WTC11 (cell line): ENCODE data around the gene TKTL1.

Experiments used
- MAX ChIP-seq: sonication (generic); formaldehyde crosslinking; IDR thresholded peaks from 2 replicates; pipeline ENCODE4 v1.8.0; 2022; ENCODE audit warnings: mild to moderate bottlenecking, missing genetic modification reagents
- NR3C1 ChIP-seq: sonication (generic); formaldehyde crosslinking; conservative IDR thresholded peaks from 2 replicates; pipeline ENCODE4 v1.8.1; 2023; ENCODE audit warnings: low read depth, mild to moderate bottlenecking, missing genetic modification reagents

- TF ChIP-seq NR3C1 (no peak), MAX (no peak)
Observed at GRCh38 chrX:154352012-154352401, 56.4 kb downstream of the TKTL1 start.
